ENCODE results near the gene HSD3B2.

Gene HSD3B2

GRCh38 chr1:119452091-119452490, 37.1 kb downstream of the HSD3B2 start:
- in situ Hi-C loops (cut with MboI; ENCODE audit: low sequenced_read_pairs) = no loop called here

DNA sequence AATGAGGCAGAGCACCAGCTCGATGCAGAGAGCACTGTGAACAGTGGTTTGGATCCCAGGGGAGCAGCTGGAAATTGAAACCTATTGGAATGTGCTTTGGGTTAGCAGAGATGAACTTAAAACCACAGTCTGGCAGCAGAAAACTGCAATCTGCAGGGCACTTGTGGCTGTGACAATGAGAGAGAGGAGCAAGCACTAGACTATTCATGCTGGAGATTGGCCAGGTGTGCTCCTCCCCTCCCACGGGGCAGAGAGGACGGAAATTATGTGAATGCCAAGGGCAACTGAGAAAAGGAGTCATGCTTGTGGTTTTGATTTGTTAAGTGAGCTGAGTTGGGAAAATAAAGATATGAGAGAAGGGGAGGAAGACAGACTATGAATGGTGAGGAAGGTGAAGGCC, 38.1 kb downstream of the HSD3B2 start:
- in situ Hi-C loops (cut with MboI; ENCODE audit: low sequenced_read_pairs) = no loop called here

DNA sequence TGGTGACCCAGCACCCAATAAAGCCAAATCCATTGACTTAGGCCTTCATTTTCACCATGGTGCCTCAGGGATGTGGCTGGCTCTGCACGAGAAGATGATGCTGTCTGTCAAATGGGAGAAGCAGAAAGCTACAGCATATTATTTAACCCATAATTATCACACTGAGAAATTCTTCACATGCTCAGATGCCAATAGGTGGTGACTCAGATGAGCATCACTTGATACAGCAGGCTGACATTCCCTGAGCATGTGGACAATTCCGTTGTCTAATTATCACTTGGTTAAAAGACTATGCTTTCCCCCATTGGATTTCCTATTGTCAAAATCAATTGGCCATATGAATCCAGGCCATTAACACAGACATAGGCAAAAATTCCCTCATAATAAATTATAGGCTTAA, 48.0 kb downstream of the HSD3B2 start:
- in situ Hi-C loops (cut with MboI; ENCODE audit: low sequenced_read_pairs) = no loop called here

DNA sequence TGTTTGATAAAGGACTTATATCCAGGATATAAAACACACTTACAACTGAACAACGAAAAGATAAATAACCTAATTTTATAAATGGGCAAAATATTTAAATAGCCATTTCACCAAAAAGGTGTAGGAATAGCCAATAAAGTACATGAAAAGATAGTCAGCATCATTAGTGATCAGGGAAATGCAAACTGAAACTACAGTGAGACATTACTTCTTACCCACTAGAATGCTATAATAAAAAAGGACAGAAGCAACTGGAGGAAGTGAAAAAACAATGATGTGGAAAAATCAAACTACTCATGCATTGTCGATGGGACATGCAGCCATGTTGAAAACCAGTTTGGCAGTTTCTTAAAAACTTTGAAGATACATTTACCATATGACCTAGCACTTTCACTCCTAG, 48.6 kb downstream of the HSD3B2 start:
- in situ Hi-C loops (cut with MboI; ENCODE audit: low sequenced_read_pairs) = no loop called here

GRCh38 chr1:119466445-119466844, 51.5 kb downstream of the HSD3B2 start:
- in situ Hi-C loops (cut with MboI; ENCODE audit: low sequenced_read_pairs) = no loop called here

DNA sequence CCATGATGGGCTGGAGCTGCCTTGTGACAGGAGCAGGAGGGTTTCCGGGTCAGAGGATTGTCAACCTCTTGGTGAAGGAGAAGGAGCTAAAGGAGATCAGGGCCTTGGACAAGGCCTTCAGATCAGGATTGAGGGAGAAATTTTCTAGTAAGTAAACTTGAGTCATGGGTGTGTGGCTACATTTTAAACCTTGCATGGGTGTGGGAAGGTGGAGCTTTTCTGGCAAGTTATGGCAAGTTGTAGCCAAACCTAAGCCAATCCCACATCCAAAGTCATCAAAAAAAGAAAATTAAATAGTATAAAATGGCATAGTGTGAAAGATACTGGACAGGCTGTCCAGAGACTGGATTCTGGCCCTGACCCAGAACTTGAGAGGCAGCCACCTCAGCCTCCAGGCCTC, 52.3 kb downstream of the HSD3B2 start:
- in situ Hi-C loops (cut with MboI; ENCODE audit: low sequenced_read_pairs) = no loop called here

DNA sequence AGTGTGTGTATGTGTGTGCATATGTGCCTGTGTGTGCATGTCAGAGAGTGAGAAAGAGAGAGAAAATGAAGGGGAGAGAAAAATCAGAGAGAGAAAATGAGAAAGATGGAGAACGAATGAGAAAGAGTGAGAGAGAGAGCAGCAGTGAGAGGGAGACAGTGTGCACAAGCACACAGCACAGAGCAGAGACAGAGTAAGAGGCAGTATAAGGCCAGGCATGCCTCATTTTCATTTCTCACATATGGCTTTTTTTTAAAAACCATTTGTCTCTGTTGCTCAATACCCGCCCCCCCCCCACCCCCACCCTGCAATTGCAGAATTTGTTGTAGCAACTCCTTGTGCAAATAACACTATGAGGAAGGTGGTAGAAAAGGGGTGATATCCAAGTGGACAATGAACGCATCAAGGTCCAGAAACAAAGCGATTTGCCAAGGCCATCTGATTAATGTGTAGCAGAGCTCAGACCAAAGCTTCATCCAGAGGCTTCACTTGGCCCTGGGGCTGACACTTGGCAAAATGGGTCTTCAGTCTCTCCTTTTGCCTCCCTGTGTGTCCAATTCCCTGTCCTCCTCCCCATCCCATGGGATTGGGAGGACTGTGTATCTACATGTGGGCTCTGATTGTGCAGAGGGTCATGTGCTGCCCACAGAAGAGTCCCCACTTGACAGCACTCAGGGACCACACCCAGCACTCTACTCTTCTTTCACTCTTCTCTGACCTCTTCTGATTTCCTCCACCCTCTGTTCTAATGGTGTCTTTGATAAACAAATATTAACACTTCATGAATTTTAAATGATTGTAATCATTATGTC, 53.1 kb downstream of the HSD3B2 start:
- in situ Hi-C loops (cut with MboI; ENCODE audit: low sequenced_read_pairs) = no loop called here

DNA sequence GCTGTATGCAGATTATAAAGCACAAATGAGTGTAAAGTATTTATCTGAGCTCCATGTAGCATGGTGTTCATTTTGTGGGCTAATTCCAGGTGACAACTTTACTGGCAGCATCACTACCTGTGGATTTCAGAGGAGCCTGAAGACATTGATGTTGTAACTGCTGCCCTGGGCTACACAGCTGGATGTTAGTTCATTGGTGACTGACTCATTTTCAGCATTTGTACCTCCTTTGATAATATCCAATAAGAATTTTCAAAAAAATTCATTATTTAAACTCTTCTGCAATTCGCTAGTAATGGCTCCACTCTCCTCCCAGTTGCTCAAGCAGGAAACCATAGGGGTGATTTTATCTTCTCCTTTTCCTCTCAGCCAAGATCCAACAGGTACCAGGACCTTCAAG, 54.8 kb downstream of the HSD3B2 start:
- in situ Hi-C loops (cut with MboI; ENCODE audit: low sequenced_read_pairs) = no loop called here

- in situ Hi-C loops (cut with MboI; ENCODE audit: low sequenced_read_pairs) = no loop called here
These were observed 55.4 kb downstream of the HSD3B2 start for GRCh38 chr1:119470377-119470776.

DNA sequence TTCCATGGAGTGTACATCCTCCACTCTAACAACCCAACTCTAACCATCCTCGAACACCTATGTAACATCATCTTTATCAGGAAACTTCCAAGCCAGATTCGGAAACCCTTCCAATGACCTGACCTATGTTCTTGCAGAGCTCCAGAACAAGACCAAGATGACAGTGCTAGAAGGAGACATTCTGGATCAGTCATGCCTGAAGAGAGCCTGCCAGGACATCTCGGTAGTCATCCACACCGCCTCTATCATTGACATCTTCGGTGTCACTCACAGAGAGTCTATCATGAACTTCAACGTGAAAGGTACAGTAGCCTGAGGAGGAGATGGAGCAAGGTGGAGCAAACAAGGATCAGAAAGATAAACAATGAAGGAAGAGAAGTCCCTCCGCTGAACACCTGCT, 56.0 kb downstream of the HSD3B2 start:
- in situ Hi-C loops (cut with MboI; ENCODE audit: low sequenced_read_pairs) = no loop called here

GRCh38 chr1:119471566-119471965, 56.6 kb downstream of the HSD3B2 start:
- in situ Hi-C loops (cut with MboI; ENCODE audit: low sequenced_read_pairs) = no loop called here

- in situ Hi-C loops (cut with MboI; ENCODE audit: low sequenced_read_pairs) = no loop called here
These were observed 57.3 kb downstream of the HSD3B2 start for GRCh38 chr1:119472080-119472818.

Measured in HL-60/S4 treated with phorbol 12-myristate 13-acetate at 8.2 ng/mL for 4 days and 3 days (cell line).